ENCODE data around the gene ZNF709.
"Not testable (repeated sequence)": the region's sequence is repeated elsewhere in the genome, so short reads cannot be mapped to it uniquely, and the experiment has no call there.

ZNF709 gene

DNA sequence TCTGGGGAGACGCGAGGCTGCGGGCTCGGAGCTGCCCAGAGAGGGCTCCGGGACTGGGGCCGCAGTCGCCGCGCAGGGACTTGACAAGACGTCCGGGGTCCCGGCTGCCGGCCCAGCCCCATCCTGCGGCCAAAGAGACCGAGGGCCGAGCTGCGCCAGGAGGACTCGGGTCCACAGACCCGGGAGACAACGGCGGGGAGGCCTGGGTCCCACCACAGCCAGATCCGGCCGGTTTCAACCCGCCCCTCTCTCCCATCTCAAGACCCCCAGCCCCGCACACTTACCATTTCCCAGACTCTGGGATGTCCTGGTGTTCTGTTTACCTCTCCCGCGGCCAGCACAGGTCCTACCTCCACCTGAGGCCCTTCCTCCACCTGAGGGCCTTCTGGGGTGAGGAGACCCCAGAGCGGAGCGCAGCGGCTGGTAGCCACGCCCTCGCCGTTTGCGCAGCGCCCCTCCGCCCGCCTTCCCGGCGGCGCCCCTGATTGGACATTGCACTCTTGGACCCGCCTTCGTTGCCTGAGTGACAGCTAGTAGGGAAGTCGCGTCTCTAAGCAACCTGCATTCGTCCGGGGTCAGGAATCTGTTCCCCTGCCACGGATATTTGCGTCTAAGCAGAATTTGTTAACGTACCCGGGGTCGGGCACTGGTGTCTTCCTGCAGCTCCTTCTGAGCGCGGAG, at the start of gene ZNF709:
Gene ZNF709 (minus strand): TSS at position 446 of the 681 bp plus-strand sequence. CDS start 159 bp downstream, at position 287.
- DNase-seq (ENCODE audit: low read depth, low spot score), result peak; percentile 65

DNA sequence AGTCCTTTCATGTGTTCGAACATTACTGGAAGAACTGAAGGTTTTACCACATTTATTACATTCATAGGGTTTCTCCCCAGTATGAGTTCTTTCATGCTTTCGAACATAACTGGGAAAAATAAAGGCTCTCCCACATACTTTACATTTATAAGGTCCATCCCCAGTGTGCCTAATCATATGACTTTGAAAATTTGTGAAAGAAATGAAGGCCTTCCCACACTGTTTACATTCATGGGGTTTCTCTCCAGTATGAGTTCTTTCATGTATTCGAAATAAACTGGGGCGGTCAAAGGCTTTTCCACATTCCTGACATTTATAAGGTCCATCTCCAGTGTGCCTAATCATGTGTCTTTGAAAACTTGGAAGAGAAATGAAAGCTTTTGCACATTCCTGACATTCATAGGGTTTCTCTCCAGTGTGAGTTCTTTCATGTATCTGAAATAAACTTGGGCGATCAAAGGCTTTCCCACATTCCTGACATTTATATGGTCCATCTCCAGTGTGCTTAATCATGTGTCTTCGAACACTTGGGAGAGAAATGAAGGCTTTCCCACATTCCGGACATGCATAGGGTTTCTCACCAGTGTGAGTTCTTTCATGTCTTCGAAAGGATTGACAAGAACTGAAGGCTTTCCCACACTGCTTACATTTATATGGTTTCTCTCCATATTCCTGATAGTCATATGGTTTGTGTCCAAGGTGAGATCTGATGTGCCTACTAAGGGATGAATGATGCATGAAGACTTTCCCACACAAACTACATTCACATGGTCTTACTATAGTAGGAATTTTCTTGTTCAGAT, 42.6 kb upstream of the ZNF709 start:
- DNase-seq (ENCODE audit: low read depth, low spot score), result no peak

DNA sequence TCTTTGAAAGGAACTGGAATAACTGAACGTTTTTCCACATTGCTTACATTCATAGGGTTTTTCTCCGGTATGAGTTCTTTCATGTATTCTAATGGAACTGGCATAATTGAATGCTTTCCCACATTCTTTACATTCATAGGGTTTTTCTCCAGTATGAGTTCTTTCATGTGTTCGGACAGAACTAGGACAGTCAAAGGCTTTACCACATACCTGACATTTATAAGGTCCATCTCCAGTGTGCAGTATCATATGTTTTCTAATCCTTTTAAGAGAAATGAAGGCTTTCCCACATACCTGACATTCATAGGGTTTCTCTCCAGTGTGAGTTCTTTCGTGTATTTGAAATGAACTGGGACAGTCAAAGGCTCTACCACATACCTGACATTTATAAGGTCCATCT, 41.9 kb upstream of the ZNF709 start:
- DNase-seq (ENCODE audit: low read depth, low spot score), result no peak

DNA sequence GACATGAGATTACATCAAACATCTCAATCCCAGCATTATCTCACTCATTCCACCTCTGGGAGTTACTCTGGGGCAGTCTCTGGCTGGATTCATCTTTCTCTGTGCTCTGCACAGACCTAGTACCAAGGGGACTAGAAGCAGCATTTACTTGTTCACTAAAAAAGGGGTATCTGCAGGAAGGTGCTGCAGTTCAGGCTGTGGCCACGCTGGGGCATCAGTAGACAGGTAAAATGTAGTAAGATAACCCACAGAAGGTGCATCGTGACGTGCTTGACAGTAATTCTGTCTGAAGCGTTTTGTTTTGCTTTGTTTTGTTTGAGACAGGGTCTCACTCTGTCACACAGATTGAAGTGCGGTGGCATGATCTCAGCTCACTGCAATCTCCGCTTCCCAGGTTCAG, 37.4 kb upstream of the ZNF709 start:
- DNase-seq (ENCODE audit: low read depth, low spot score), result no peak

DNA sequence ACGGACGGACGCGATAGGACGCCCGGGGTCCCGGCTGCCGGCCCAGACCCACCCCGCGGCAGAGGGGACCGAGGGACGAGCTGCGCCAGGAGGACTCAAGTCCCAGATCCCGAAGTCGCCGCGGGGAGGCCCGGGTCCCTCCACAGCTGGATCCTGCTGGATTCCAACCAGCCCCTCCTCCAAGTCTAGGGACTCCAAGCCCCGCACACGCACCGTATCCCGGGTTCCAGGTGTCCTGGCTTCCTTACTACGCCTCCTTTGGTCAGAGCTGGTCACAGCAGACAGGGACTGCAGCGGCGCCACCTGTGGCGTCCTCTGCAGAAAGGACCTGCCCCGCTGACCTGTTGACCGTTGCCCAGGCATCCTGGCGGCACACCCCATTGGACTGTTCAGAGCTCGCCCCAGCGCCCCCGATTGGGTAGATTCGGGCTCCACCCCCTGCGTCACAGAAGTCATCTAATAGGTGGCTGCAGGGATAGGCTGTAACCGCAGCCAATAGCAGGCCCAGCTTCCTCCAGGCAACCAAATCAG, 29.0 kb upstream of the ZNF709 start:
- DNase-seq (ENCODE audit: low read depth, low spot score), result no peak

DNA sequence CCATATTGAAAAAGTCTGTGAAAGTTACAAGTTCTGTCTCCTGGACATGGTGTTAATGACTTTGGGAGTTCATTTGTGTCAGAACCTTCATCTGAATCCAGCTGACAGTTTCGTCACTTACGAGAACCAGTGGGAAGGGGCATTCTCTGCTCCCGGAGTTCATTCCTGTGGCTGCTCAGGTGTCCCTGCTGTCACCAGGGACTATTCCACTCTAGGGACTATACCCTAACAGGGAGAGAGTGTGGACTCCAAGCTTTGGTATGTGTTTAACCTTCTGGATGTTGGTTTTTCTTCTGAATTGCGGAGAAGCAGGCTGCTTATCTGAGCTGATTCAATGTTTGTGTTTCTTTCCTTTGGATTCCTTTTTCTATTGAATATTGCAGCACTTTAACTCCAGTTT, 12.4 kb upstream of the ZNF709 start:
- no peak for DNase-seq (ENCODE audit: low read depth, low spot score)

DNA sequence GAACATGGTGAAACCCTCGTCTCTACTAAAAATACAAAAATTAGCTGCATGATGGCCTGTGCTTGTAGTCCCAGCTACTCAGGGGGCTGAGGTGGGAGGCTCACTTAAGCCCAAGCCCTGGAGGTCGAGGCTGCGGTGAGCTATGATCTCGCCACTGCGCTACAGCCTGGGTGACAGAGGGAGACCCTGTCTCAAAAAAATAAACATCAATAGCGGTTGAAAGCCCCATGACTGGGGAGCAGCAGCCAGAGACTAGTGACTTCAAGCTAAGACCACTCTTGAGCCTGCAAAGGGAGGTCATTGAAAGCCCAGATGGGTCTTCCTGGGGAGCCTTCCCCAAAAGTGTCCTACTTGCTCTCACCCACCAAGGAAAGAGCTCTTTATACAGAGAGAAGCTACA, 11.9 kb upstream of the ZNF709 start:
- no peak for DNase-seq (ENCODE audit: low read depth, low spot score)

DNA sequence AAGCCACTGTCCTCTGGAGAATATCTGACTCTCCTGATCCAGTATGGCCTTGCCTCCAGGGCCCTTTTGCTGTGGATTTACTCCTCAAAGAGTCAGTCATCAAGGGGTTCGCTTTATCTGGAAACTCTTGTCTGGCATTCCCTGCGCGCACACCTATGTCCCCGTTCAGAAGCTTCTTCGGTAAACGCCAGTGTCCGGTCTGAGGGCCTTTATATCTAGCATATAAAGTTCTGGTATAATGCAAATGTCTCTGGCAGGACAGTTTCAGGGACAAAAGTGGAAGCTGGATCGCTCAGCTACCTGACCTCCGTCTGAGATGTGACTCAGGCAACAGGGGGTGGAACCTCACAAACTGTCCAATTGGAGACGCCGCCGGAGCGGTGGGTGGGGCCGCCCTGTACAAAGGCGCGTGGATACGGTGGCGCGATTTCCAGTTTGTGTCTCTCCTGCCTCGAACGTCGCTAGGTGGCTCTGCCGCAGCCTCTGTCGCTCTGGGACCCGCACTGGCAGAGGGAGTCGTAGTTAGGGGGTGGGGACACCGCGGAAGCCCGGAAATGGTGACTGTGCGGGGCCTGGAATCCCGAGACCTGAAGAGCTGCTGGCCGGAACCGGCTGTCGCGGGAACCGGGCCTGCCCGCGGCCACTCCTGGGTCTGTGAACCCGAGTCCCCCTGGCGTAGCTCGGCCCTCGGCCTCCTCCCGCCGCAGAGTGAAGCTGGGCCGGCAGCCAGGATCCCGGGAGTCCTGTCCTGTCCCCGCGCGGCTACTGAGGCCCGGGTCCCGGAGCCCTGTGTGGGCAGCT, 10.6 kb upstream of the ZNF709 start:
- peak; percentile 76 for DNase-seq (ENCODE audit: low read depth, low spot score)

DNA sequence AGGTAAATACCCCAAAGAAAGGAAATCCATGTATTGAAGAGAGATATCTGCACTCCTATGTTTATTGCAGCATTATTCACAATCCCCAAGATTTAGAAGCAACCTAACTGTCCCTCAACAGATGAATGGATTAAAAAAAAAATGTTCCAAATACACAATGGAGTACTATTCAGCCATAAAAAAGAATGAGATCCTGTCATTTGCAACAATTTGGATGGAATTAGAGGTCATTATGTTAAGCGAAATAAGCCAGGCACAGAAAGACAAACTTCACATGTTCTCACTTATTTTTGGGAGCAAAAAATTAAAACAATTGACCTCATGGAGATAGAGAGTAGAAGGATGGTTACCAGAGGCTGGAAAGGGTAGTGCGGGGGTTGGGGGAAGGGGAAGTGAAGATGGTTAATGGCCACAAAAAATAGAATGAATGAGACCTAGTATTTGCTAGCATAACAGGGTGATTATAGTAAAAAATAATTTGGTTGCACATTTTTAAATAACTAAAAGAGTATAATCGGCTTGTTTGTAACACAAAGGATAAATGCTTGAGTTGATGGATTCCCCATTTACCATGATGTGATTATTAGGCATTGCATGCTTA, 9.7 kb upstream of the ZNF709 start:
- DNase-seq (ENCODE audit: low read depth, low spot score), result no peak

DNA sequence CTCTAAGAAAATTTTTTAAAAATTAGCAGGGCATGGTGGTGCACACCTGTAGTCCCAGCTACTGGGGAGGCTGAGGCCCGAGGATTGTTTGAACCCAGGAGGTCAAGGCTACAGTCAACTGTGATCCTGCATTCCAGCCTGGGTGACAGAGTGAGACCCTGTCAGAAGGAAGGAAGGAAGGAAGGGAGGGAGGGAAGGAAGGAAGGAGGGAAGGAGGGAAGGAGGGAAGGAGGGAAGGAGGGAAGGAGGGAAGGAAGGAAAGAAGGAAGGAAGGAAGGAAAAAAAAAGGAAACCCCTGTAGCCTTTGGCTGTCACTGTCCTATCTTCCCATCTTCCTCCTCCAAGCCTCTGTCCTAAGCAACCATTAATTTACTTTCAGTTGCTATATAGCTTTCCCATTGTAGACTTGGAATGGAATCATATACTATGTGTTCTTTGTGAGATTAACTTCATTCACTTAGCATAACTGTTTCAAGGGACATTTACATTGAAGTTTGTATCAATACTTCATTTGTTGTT, 1.7 kb upstream of the ZNF709 start:
- not testable (repeated sequence) for DNase-seq (ENCODE audit: low read depth, low spot score)

DNA sequence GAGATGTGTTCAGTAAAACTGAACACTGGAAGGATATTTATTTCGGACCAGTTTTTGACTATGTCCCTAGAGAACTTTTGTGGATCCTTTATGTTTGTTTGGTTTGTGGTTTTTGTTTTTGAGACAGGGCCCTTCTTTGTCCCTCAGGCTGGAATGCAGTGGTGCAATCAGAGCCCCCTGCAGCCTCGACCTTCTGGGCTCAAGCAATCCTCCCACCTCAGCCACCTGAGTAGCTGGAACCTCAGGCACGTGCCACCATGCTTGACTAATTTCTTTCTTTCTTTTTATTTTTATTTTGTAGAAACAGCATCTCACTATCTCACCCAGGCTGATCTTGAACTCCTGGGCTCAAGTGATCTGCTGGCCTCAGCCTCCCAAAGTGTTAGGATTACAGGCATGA, 955 bp upstream of the ZNF709 start:
- no peak for DNase-seq (ENCODE audit: low read depth, low spot score)

DNA sequence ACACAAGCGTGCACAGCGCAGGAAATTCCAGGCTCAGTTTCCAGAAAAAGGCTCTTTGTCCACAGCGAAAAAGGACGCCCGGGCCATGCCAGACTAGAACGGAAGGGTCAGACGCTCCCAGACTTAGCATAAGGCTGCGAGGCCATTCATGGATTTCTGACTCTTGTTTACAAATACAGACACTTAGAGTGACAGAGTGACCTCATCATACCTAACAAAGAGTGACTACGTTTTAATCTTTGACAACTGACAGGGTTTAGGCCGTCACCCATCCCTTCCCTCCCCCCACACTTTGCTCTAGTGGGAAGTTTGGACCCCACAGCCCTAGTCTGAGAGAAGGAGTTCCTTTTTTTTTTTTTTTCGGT, 418 bp upstream of the ZNF709 start:
- no peak for DNase-seq (ENCODE audit: low read depth, low spot score)

DNA sequence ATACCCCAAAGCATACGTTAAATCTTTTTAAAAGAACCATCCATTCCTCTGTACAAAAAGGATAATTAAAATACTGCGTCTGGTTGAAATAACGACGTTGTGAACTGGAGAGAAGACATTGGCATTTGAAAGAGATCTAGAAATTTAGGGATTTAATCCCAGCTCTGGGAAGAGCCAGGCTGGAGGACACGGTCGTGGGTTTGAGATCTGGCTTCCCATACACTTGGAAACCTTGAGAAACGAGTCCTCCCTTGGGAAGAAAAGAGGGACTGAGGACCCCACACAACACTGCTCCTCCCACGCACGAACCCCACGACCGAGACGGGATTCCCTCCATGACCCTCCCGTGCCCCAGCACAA, 625 bp downstream of the ZNF709 start:
- no peak for DNase-seq (ENCODE audit: low read depth, low spot score)

DNA sequence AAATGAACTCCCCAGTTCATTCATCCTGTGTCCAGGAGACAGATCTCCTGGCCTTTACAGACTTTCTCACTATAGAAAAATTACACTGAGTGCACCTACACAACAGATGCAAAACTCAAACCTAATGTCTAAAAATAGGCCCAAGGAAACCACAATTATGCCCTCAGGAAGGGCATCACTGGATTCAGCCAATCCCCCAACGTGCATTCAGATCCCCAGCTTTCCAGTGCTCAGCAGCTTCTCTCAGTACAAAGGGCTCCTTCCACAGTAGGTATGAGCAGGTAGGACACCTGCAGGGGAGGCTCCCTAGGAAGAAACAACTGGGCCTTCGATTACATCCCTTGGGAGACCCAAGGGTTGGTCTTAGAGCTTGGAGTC, 2.1 kb downstream of the ZNF709 start:
- no peak for DNase-seq (ENCODE audit: low read depth, low spot score)

DNA sequence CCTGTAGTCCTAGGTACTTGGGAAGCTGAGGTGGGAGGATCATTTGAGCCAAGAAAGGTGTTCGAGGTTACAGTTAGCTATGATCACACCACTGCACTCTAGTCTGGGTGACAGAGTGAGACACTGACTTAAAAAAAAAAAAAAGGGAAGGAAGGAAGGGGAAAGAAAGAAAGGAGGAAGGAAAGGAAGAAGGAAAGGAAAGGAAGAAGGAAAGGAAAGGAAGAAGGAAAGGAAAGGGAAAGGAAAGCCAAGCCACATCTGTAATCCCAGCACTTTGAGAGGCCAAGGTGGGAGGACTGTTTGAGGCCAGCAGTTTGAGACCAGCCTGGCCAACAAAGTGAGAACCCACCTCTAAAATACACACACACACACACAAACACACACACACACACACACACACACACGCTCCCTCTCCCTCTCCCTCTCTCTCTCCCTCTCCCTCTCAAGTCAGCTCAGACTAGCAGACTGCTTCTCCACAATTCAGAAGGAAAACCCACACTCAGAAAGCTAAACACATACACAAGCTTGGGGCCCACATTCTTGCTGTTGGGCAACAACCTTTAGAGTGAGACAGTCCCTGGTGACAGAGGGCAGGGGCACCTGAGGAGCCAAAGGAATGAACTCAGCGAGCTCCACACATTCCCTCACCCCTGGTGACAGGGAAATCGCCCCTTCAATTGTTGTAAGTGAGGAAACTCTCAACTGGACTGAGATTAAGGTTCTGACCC, 2.7 kb downstream of the ZNF709 start:
- DNase-seq (ENCODE audit: low read depth, low spot score), result no peak

DNA sequence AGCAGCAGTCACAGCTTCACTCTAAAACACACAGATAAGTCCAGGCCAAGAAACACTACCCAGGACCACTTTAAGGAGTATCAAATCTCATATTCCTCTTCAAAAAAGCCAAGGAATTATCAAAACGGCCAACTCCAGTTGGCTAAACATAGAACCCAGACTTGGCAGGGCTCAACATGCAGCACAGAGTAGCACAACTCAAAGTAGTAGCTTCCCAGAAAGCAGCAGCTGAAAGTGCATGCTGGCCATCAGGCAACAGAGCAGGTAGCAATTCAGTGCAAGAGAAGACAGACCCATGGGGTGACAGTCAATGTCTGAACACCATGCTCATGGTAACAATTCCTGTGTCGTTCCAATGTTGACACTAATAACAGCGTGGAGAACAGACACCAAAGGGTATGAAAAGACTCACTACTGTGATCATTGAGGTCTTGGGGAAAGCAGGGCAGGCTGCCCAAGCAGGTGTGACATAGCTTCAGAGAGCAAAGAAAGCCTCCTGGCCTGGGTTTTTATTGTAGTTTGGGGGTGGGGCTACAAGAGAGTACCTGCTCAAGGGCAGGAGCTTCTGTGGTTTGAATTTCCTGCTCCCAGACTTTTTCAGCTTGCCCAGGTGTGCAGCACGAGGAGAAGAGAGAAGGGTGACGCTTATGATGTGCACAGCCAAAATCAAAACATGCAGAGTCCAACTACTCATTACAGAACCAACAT, 6.2 kb downstream of the ZNF709 start:
- no peak for DNase-seq (ENCODE audit: low read depth, low spot score)

DNA sequence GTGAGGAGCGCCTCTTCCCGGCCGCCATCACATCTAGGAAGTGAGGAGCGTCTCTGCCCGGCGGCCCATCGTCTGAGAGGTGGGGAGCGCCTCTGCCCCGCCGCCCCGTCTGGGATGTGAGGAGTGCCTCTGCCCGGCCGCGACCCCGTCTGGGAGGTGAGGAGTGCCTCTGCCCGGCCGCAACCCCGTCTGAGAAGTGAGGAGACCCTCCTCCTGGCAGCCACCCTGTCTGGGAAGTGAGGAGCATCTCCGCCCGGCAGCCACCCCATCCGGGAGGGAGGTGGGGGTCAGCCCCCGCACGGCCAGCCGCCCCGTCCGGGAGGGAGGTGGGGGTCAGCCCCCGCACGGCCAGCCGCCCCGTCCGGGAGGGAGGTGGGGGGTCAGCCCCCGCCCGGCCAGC, 17.0 kb downstream of the ZNF709 start:
- not testable (repeated sequence) for DNase-seq (ENCODE audit: low read depth, low spot score)

DNA sequence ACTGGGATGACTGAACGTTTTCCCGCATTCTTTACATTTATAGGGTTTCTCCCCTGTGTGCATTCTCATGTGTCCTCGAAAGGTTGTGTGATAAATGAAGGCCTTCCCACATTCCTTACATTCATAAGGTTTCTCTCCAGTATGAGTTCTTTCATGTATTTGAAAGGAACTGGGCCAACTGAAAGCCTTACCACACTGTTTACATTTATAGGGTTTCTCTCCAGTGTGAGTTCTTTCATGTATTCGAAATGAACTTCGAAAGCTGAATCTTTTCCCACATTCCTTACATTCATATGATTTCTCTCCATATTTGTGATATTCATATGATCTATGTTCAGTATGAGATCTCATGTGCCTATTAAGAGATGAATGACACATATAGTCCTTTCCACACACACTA, 19.4 kb downstream of the ZNF709 start:
- no peak for DNase-seq (ENCODE audit: low read depth, low spot score)

DNA sequence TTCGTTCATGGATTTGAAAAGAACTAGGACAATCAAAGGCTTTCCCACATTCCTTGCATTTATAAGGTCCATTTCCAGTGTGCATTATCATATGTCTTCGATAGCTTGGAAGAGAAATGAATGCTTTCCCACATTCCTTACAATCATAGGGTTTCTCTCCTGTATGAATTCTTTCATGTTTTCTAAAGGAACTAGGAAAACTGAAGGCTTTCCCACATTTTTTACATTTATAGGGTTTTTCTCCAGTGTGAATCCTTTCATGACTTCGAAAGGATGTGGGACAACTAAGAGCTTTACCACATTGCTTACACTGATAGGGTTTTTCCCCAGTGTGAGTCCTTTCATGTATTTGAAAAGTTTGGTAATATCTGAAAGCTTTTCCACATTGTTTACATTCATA, 19.8 kb downstream of the ZNF709 start:
- DNase-seq (ENCODE audit: low read depth, low spot score), result no peak

DNA sequence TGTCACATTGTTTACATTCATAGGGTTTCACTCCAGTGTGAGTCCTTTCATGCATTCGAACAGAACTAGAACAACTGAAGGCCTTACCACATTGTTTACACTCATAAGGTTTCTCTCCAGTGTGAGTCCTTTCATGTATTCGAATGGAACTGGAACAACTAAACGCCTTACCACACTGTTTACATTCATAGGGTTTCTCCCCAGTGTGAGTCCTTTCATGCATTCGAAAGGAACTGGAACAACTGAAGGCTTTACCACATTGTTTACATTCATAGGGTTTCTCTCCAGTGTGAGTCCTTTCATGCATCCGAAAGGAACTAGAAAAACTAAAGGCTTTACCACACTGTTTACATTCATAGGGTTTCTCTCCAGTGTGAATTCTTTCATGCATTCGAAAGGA, 20.5 kb downstream of the ZNF709 start:
- not testable (repeated sequence) for DNase-seq (ENCODE audit: low read depth, low spot score)
